ENCODE data around the gene SASS6.

DNA sequence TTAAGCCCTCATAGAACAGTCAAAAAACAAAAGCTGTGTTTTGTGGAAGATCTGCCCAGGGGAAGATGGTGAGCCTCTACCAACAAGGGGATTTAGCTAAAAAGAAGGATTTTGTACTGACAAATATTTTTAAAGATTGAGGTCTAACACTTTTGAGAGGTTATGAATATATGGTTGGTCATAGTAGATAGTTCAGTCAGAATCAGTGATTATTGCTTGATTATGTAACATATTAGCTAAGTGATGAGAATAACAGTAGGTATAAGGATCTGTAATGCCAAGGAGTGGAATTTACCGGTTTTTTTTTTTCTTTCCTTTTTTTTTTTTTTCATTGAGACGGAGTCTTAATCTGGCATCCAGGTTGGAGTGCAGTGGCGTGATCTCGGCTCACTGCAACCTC lies 79.0 kb downstream of the SASS6 start:
- TF ChIP-seq EZH2 (IDR thresholded peaks at IDR 0.05; ENCODE audit: borderline replicate concordance, insufficient read depth, low read length, poor library complexity, severe bottlenecking) (no peak), EP300 (conservative IDR thresholded peaks at IDR 0.05; ENCODE audit: poor library complexity, severe bottlenecking) (no peak), POLR2AphosphoS5 (IDR thresholded peaks at IDR 0.05) (no peak)
- TF ChIP-seq, protein P1, sequence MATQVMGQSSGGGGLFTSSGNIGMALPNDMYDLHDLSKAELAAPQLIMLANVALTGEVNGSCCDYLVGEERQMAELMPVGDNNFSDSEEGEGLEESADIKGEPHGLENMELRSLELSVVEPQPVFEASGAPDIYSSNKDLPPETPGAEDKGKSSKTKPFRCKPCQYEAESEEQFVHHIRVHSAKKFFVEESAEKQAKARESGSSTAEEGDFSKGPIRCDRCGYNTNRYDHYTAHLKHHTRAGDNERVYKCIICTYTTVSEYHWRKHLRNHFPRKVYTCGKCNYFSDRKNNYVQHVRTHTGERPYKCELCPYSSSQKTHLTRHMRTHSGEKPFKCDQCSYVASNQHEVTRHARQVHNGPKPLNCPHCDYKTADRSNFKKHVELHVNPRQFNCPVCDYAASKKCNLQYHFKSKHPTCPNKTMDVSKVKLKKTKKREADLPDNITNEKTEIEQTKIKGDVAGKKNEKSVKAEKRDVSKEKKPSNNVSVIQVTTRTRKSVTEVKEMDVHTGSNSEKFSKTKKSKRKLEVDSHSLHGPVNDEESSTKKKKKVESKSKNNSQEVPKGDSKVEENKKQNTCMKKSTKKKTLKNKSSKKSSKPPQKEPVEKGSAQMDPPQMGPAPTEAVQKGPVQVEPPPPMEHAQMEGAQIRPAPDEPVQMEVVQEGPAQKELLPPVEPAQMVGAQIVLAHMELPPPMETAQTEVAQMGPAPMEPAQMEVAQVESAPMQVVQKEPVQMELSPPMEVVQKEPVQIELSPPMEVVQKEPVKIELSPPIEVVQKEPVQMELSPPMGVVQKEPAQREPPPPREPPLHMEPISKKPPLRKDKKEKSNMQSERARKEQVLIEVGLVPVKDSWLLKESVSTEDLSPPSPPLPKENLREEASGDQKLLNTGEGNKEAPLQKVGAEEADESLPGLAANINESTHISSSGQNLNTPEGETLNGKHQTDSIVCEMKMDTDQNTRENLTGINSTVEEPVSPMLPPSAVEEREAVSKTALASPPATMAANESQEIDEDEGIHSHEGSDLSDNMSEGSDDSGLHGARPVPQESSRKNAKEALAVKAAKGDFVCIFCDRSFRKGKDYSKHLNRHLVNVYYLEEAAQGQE (IDR thresholded peaks at IDR 0.05; ENCODE audit: borderline replicate concordance): no peak
- TF ChIP-seq, protein P2, sequence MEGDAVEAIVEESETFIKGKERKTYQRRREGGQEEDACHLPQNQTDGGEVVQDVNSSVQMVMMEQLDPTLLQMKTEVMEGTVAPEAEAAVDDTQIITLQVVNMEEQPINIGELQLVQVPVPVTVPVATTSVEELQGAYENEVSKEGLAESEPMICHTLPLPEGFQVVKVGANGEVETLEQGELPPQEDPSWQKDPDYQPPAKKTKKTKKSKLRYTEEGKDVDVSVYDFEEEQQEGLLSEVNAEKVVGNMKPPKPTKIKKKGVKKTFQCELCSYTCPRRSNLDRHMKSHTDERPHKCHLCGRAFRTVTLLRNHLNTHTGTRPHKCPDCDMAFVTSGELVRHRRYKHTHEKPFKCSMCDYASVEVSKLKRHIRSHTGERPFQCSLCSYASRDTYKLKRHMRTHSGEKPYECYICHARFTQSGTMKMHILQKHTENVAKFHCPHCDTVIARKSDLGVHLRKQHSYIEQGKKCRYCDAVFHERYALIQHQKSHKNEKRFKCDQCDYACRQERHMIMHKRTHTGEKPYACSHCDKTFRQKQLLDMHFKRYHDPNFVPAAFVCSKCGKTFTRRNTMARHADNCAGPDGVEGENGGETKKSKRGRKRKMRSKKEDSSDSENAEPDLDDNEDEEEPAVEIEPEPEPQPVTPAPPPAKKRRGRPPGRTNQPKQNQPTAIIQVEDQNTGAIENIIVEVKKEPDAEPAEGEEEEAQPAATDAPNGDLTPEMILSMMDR (IDR thresholded peaks at IDR 0.05; ENCODE audit: poor library complexity, severe bottlenecking): no peak

All from neural cell (in vitro differentiated cells).